ENCODE data around the gene SCNM1. TPM values are rescaled to one million over a fixed set of nuclear protein-coding genes. Genes with fewer than 3 reads are reported as not detected.

Gene SCNM1
- total RNA-seq, 1 donor from 2014 or later, result 19.7 TPM

DNA sequence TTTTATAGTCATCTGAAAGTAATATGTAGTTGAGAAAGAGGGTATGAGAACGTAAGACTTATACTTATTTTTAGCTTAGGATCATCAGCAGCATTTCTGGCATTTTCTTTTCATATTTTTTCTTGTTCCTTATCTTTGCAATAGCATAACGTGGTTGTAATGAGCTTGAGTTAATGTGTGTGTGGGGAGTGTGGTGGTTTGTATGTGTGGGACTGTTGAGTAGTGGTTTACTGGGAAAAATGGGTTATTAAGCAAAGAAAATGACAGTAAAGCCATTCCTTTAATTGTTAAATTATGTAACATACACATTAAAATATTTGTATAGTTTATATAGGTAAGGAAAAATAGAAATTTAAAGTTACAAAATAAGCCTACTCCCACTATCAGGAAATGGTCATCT lies 47.6 kb downstream of the SCNM1 start:
- peaks cover 6% of the 10 kb centered on the region for H3K36me3 ChIP-seq (ENCODE audit: control insufficient read depth, insufficient read depth, low read length)
- no peak for DNase-seq (ENCODE audit: low read depth)
- no peaks in the 10 kb centered on the region for H3K27me3 ChIP-seq (ENCODE audit: control insufficient read depth, insufficient read depth, low read length)
- TF ChIP-seq, protein P1, sequence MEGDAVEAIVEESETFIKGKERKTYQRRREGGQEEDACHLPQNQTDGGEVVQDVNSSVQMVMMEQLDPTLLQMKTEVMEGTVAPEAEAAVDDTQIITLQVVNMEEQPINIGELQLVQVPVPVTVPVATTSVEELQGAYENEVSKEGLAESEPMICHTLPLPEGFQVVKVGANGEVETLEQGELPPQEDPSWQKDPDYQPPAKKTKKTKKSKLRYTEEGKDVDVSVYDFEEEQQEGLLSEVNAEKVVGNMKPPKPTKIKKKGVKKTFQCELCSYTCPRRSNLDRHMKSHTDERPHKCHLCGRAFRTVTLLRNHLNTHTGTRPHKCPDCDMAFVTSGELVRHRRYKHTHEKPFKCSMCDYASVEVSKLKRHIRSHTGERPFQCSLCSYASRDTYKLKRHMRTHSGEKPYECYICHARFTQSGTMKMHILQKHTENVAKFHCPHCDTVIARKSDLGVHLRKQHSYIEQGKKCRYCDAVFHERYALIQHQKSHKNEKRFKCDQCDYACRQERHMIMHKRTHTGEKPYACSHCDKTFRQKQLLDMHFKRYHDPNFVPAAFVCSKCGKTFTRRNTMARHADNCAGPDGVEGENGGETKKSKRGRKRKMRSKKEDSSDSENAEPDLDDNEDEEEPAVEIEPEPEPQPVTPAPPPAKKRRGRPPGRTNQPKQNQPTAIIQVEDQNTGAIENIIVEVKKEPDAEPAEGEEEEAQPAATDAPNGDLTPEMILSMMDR (IDR thresholded peaks at IDR 0.05; ENCODE audit: insufficient read depth, low read length, severe bottlenecking), result no peak
- no peak for FAIRE-seq
- H3K4me3 ChIP-seq (ENCODE audit: low read depth, low read length), result no peak overlapping the region

Other genes starting within 250 kb of the SCNM1 start
- gene SETDB1, start 239.8 kb upstream of the SCNM1 start, total RNA-seq, result 24.0 and 24.7 TPM in 2 replicates
- 55.2 and 82.9 TPM in 2 replicates for gene CERS2, start 191.3 kb upstream of the SCNM1 start, total RNA-seq
- 0.26 and 0.90 TPM in 2 replicates for gene ANXA9, start 183.9 kb upstream of the SCNM1 start, total RNA-seq
- gene MINDY1, start 159.2 kb upstream of the SCNM1 start, total RNA-seq, result 5.5 and 13.6 TPM in 2 replicates
- gene PRUNE1, start 157.7 kb upstream of the SCNM1 start, total RNA-seq, result 6.6 and 6.9 TPM in 2 replicates
- gene BNIPL, start 129.6 kb upstream of the SCNM1 start, total RNA-seq, result 4.7 and 68.1 TPM in 2 replicates
- gene C1orf56, start 118.4 kb upstream of the SCNM1 start, total RNA-seq, result 0.53 and 0.64 TPM in 2 replicates
- gene CDC42SE1, start 106.5 kb upstream of the SCNM1 start, total RNA-seq, result 81.6 and 125 TPM in 2 replicates
- 0.79 and 4.4 TPM in 2 replicates for gene MLLT11, start 105.7 kb upstream of the SCNM1 start, total RNA-seq
- gene GABPB2, start 95.4 kb upstream of the SCNM1 start, total RNA-seq, result 10.8 and 19.3 TPM in 2 replicates
- gene SEMA6C, start 19.5 kb upstream of the SCNM1 start, total RNA-seq, result 0.38 and 0.53 TPM in 2 replicates
- gene TNFAIP8L2, start 9.5 kb upstream of the SCNM1 start, total RNA-seq, result not detected in 2 replicates
- gene LYSMD1, start 242 bp upstream of the SCNM1 start, total RNA-seq, result 5.0 and 8.6 TPM in 2 replicates
- not detected in 2 replicates for gene TMOD4, start 9.8 kb downstream of the SCNM1 start, total RNA-seq
- 64.2 and 69.4 TPM in 2 replicates for gene VPS72, start 24.1 kb downstream of the SCNM1 start, total RNA-seq
- gene PIP5K1A, start 32.4 kb downstream of the SCNM1 start, total RNA-seq, result 40.2 and 44.0 TPM in 2 replicates
- gene PSMD4, start 88.6 kb downstream of the SCNM1 start, total RNA-seq, result 259 and 280 TPM in 2 replicates
- gene ZNF687, start 116.2 kb downstream of the SCNM1 start, total RNA-seq, result 9.0 and 12.8 TPM in 2 replicates
- 20.8 and 30.9 TPM in 2 replicates for gene PI4KB, start 161.3 kb downstream of the SCNM1 start, total RNA-seq
- gene RFX5, start 181.1 kb downstream of the SCNM1 start, total RNA-seq, result 8.8 and 16.6 TPM in 2 replicates
- 4.2 and 7.0 TPM in 2 replicates for gene SELENBP1, start 206.6 kb downstream of the SCNM1 start, total RNA-seq
- 350 and 396 TPM in 2 replicates for gene PSMB4, start 233.4 kb downstream of the SCNM1 start, total RNA-seq